Erythroblast (primary cell): ENCODE results near the gene GAS2.

ENCODE experiments used
- GATA1 ChIP-seq: IDR thresholded peaks from 2 replicates; pipeline ENCODE4 v1.6.1; 2011; ENCODE audit warnings: low read depth, mild to moderate bottlenecking, control low read depth, low read length, moderate library complexity
- POLR2A ChIP-seq: IDR thresholded peaks from 2 replicates; pipeline ENCODE4 v1.6.1; 2011; ENCODE audit warnings: mild to moderate bottlenecking, low read length

DNA sequence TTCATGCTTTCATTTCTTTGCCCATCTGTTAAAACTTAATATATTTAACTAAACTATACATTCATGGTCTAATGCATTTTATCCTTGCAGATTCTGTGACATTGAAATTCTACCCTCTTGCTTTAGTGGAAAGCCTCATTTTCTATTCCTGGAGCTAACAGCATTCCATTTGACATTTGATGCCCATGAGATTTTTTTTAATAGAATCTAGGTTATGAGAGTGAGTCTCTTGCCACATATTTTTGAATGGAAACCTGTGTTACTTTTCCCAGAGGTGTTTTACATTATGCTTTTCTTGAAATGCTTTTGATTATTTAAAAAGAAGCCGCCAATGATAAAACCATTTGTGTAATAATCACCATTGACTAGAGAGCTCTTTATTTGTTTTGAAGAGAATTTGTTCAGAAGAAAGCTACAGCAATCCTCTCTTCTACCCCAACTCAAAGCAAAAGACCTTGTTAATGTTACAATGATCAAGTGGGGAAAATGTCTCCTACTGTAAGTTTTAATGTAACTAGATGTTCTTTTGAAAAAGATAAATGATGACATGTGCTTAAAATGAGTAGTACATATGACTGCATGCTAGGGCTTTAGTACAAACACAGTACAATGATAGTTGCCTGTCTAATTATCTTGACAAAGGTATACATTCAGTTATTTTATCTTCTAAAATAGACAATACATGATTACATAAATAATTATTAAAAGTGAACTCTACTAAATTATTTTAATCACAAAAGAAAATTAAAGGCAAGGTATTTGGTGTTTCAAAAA is 67.3 kb downstream of the GAS2 start:
- TF ChIP-seq POLR2A (no peak), GATA1 (no peak)
